Transverse colon (tissue), 4 donors: ENCODE data around the gene HAUS2. TPM values are rescaled to one million over a fixed set of nuclear protein-coding genes. Genes with fewer than 3 reads are reported as not detected.
"Not testable (repeated sequence)": the region's sequence is repeated elsewhere in the genome, so short reads cannot be mapped to it uniquely, and the experiment has no call there.

Experiments used
- DNase-seq: peaks from one replicate; pipeline ENCODE4 v3.0.0-alpha.2; 2019
- H3K27ac ChIP-seq, 4 donors: fragments of 200-600 bp; sonication (generic); 2 replicates each; pipeline ENCODE4 v1.5.1; 2016 to 2018; ENCODE audit warnings: inconsistent platforms in 4 of 4
- H3K27me3 ChIP-seq: fragments of 200-600 bp; sonication (generic); 2 replicates; pipeline ENCODE4 v1.5.1; 2017; ENCODE audit warnings: inconsistent platforms
- H3K36me3 ChIP-seq, 4 donors: fragments of 200-600 bp; sonication (generic); 2 replicates each; pipeline ENCODE4 v1.5.1; 2017 to 2019; ENCODE audit warnings: inconsistent platforms in 4 of 4
- H3K4me1 ChIP-seq, 4 donors: fragments of 200-600 bp; sonication (generic); 2 replicates each; pipeline ENCODE4 v1.5.1; 2017 to 2020; ENCODE audit warnings: inconsistent platforms in 4 of 4
- H3K4me3 ChIP-seq, 4 donors: fragments of 200-600 bp; sonication (generic); 1 replicate in 1 of 4; 2 replicates in 3 of 4; pipeline versions ENCODE4 v1.5.1 to v1.6.1; 2017 to 2019; ENCODE audit warnings: inconsistent platforms in 4 of 4
- H3K9me3 ChIP-seq, 2 donors: fragments of 200-600 bp; sonication (generic); 2 replicates each; pipeline ENCODE4 v1.5.1; 2017 to 2019; ENCODE audit warnings: inconsistent platforms in 2 of 2
- CTCF ChIP-seq, 5 experiments: fragments of 200-600 bp in 3 of 5; fragments of 450-650 bp in 2 of 5; sonication (generic) in 3 of 5; IDR thresholded peaks; 1 replicate in 2 of 5; 2 replicates in 3 of 5; pipeline ENCODE4 v1.5.1; 2016 to 2017; ENCODE audit warnings: antibody characterized with exemption in 5 of 5, inconsistent platforms in 3 of 5, mild to moderate bottlenecking in 2 of 5, moderate library complexity in 1 of 5
- EP300 ChIP-seq: sonication (generic); formaldehyde crosslinking; IDR thresholded peaks from one replicate; pipeline ENCODE4 v1.6.1; 2017; ENCODE audit warnings: antibody characterized with exemption, low read depth
- POLR2A ChIP-seq: fragments of 450-650 bp; IDR thresholded peaks from one replicate; pipeline ENCODE4 v1.6.1; 2016; ENCODE audit warnings: antibody characterized with exemption, mild to moderate bottlenecking, moderate library complexity
- POLR2AphosphoS5 ChIP-seq, 3 donors: sonication (generic); formaldehyde crosslinking; IDR thresholded peaks; one replicate each; pipeline ENCODE4 v1.6.1; 2016; ENCODE audit warnings: antibody characterized with exemption in 3 of 3
- WGBS, 2 donors: methylation state at CpG; one replicate each; pipeline ENCODE4 v1.1.5; 2018; ENCODE audit warnings: low coverage in 1 of 2; 5-methylcytosine and 5-hydroxymethylcytosine counted together
- in situ Hi-C, 4 donors: fragments of 200-750 bp; cut with MboI; loops; one replicate each; pipeline versions ENCODE4 v1.15.0 to v1.15.1; 2017; ENCODE audit warnings: low sequenced_read_pairs in 3 of 4, low pct_ligation_motif_present in 1 of 4, low pct_unique_long_range_greater_than_20kb in 1 of 4
- intact Hi-C: fragments of 100-400 bp; cut with DNase I; formaldehyde crosslinking; loops from one replicate; pipeline ENCODE4 v1.15.1; 2023; ENCODE audit warnings: low total_unique reads
- total RNA-seq, 4 donors: library from RNA; depleted of rRNA; stranded (reverse); fragments of >200 nt; gene quantifications; one replicate each; pipeline ENCODE4 v1.1.0, GENCODE V29; 2016

Gene HAUS2
- total RNA-seq, 4 donors from 2014 or later: 10.6 to 27.5 (median 13.6) TPM

GRCh38 chr15:42553554-42553953 lies 4.9 kb downstream of the HAUS2 start:
- peaks cover 0 to 15% (median 10%) of the 10 kb centered on the region in 4 donors for H3K4me1 ChIP-seq
- no peaks in the 10 kb centered on the region for H3K27me3 ChIP-seq
- intact Hi-C loops: loop anchor here (10.0 kb wide), 1 partner anchor 101 kb away; no protein-coding TSS in a partner anchor
- no peak overlapping the region for H3K4me3 ChIP-seq
- TF ChIP-seq POLR2A (no peak), POLR2AphosphoS5 (IDR thresholded peaks at IDR 0.05) (no peak), CTCF (IDR thresholded peaks at IDR 0.05) (no peak), EP300 (no peak)
- H3K9me3 ChIP-seq: no peaks in the 10 kb centered on the region
- DNase-seq: no peak
- in situ Hi-C loops: no loop called here
- peaks cover 0 to 3% (median 0%) of the 10 kb centered on the region in 4 donors for H3K36me3 ChIP-seq
- H3K27ac ChIP-seq: no peak overlapping the region
- 90 to 92% methylated on average over 1 of the region's 1 CpG for WGBS, 2 donors

GRCh38 chr15:42556550-42557207 lies 8.0 kb downstream of the HAUS2 start:
- H3K27me3 ChIP-seq, H3K4me3 ChIP-seq, H3K9me3 ChIP-seq, H3K4me1 ChIP-seq, in situ Hi-C loops, H3K27ac ChIP-seq, DNase-seq: not testable (repeated sequence)
- WGBS, 2 donors: 96 to 100% methylated on average over 4 to 12 of the region's 12 CpGs
- peaks cover 0 to 29% (median 10%) of the 10 kb centered on the region in 4 donors for H3K36me3 ChIP-seq
- intact Hi-C loops: loop anchor here (10.0 kb wide), 1 partner anchor 98 kb away; no protein-coding TSS in a partner anchor

GRCh38 chr15:42558739-42559138 lies 10.1 kb downstream of the HAUS2 start:
- no peaks in the 10 kb centered on the region for H3K9me3 ChIP-seq
- TF ChIP-seq EP300 (no peak), POLR2AphosphoS5 (IDR thresholded peaks at IDR 0.05) (no peak), POLR2A (no peak), CTCF (IDR thresholded peaks at IDR 0.05) (no peak)
- intact Hi-C loops: loop anchor here (10.0 kb wide), 1 partner anchor 96 kb away; no protein-coding TSS in a partner anchor

GRCh38 chr15:42575188-42576039 lies 26.8 kb downstream of the HAUS2 start, which contains the start of gene STARD9:
Gene STARD9 (plus strand): TSS chr15:42575606. CDS start chr15:42575716, 110 bp downstream.
- DNase-seq: peak; percentile 98
- no peaks in the 10 kb centered on the region for H3K36me3 ChIP-seq
- intact Hi-C loops: no loop called here
- peaks cover 9 to 33% (median 20%) of the 10 kb centered on the region in 4 donors for H3K4me1 ChIP-seq
- WGBS, 2 donors: 1% methylated on average over 53 of the region's 95 CpGs; no CpG with 5 or more reads in 1 of the 2 donors
- peak within 1 kb of the TSS; percentile 50 to 80 (median 70) for H3K4me3 ChIP-seq
- in situ Hi-C loops: no loop called here
- TF ChIP-seq POLR2AphosphoS5 (IDR thresholded peaks at IDR 0.05) (peak; percentile 64 to 88 (median 65)), POLR2A (peak; percentile 41), EP300 (no peak)
- peaks cover 7% of the 10 kb centered on the region for H3K27me3 ChIP-seq
- H3K27ac ChIP-seq: peak within 1 kb of the TSS; percentile 87 to 95 (median 88)
- H3K9me3 ChIP-seq: no peaks in the 10 kb centered on the region

More at GRCh38 chr15:42558739-42559138, 10.1 kb downstream of the HAUS2 start:
- DNase-seq: no peak
- Histone ChIP-seq H3K4me3 (no peak overlapping the region), H3K27ac (no peak overlapping the region), H3K4me1 (no peaks in the 10 kb centered on the region), H3K36me3 (peaks cover 0 to 43% (median 14%) of the 10 kb centered on the region in 4 donors), H3K27me3 (no peaks in the 10 kb centered on the region)
- 100% methylated on average over 1 to 3 of the region's 3 CpGs for WGBS, 2 donors
- in situ Hi-C loops: no loop called here
